ENCODE results near the gene ACSS3. TPM values are rescaled to one million over a fixed set of nuclear protein-coding genes. Genes with fewer than 3 reads are reported as not detected.

The ACSS3 gene
- total and polyA plus RNA-seq, 9 of the 15 experiments (the other 6 are each of a cell fraction or from before 2014, with no cell fraction given), result 0.40 TPM; not detected in 8

DNA sequence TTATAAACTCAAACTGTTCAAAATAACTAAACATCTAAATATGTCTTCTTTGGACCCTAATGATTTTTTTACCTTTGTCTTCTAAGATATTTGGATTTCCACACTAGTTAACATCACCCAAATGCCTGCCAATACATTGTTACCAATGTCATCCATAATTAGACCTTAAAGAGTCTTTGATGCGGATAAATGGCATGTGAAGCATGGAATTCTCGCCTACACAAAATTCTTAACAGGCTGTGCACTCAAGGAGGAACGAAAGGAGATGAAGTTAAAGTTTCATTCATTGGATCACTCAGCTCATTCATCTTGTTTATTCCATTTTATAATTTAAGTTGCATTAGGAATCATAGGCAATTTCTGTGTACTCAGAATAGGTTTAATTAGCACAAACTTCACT lies 219.7 kb downstream of the ACSS3 start:
- no peak overlapping the region for H2AFZ ChIP-seq (ENCODE audit: low read depth, low read length)
- H3K9ac ChIP-seq (ENCODE audit: insufficient read depth in 1 of 2, low read depth in 2 of 2, low read length in 2 of 2), result no peak overlapping the region
- H3K4me1 ChIP-seq (replicated peaks in 1 of 2; ENCODE audit: control insufficient read depth in 2 of 2, insufficient read depth in 2 of 2, low read length in 2 of 2), result no peaks in the 10 kb centered on the region
- no peaks in the 10 kb centered on the region for H4K20me1 ChIP-seq (replicated peaks; ENCODE audit: control insufficient read depth, insufficient read depth, low read length)
- ATAC-seq (no peak), DNase-seq (ENCODE audit: extremely low read depth in 1 of 4, low spot score in 3 of 4) (no peak), FAIRE-seq (no peak)
- no TSS peak for BruUV-seq (replicated peaks)
- no peaks in the 10 kb centered on the region for H3K27me3 ChIP-seq (ENCODE audit: control insufficient read depth in 2 of 2, insufficient read depth in 2 of 2, low read length in 2 of 2)
- H3K4me2 ChIP-seq (ENCODE audit: insufficient read depth, low read length), result no peak overlapping the region
- TF ChIP-seq, protein P1, sequence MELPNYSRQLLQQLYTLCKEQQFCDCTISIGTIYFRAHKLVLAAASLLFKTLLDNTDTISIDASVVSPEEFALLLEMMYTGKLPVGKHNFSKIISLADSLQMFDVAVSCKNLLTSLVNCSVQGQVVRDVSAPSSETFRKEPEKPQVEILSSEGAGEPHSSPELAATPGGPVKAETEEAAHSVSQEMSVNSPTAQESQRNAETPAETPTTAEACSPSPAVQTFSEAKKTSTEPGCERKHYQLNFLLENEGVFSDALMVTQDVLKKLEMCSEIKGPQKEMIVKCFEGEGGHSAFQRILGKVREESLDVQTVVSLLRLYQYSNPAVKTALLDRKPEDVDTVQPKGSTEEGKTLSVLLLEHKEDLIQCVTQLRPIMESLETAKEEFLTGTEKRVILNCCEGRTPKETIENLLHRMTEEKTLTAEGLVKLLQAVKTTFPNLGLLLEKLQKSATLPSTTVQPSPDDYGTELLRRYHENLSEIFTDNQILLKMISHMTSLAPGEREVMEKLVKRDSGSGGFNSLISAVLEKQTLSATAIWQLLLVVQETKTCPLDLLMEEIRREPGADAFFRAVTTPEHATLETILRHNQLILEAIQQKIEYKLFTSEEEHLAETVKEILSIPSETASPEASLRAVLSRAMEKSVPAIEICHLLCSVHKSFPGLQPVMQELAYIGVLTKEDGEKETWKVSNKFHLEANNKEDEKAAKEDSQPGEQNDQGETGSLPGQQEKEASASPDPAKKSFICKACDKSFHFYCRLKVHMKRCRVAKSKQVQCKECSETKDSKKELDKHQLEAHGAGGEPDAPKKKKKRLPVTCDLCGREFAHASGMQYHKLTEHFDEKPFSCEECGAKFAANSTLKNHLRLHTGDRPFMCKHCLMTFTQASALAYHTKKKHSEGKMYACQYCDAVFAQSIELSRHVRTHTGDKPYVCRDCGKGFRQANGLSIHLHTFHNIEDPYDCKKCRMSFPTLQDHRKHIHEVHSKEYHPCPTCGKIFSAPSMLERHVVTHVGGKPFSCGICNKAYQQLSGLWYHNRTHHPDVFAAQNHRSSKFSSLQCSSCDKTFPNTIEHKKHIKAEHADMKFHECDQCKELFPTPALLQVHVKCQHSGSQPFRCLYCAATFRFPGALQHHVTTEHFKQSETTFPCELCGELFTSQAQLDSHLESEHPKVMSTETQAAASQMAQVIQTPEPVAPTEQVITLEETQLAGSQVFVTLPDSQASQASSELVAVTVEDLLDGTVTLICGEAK (IDR thresholded peaks at IDR 0.05), result no peak
- TF ChIP-seq, protein P1 (CRISPR knock-in tag; IDR thresholded peaks at IDR 0.05), result no peak
- no peak for TF ChIP-seq RAD51 (IDR thresholded peaks at IDR 0.05; ENCODE audit: borderline replicate concordance, low read depth)
- no peak for TF ChIP-seq ZNF785 (CRISPR knock-in tag; IDR thresholded peaks at IDR 0.05)
- no peak for TF ChIP-seq CHCHD3 (CRISPR knock-in tag; IDR thresholded peaks at IDR 0.05)
- TF ChIP-seq SP2 (IDR thresholded peaks at IDR 0.05; ENCODE audit: extremely low read depth, low read depth, low read length, poor library complexity, severe bottlenecking), result no peak
- no peaks in the 10 kb centered on the region for H3K36me3 ChIP-seq (ENCODE audit: control insufficient read depth, insufficient read depth, low read length)
- H3K4me3 ChIP-seq, result no peak overlapping the region
- H3K9me1 ChIP-seq (ENCODE audit: control insufficient read depth, insufficient read depth, low read length), result no peaks in the 10 kb centered on the region
- WGBS (ENCODE audit: insufficient coverage, low coverage, missing lambda C conversion rate), result 4% methylated on average over 3 of the region's 3 CpGs
- POLR2A ChIA-PET, result no interaction called here
- H3K79me2 ChIP-seq (ENCODE audit: control insufficient read depth, insufficient read depth, low read length), result no peaks in the 10 kb centered on the region
- intact Hi-C loops (cut with micrococcal nuclease) (no loop called here), in situ Hi-C loops (cut with MboI) (no loop called here)
- no peaks in the 10 kb centered on the region; the same call in 1 of the 2 replicates for H3K9me3 ChIP-seq (replicated peaks; ENCODE audit: control insufficient read depth, insufficient read depth, low read depth, low read length)
- CTCF ChIA-PET (ENCODE audit: low intra/inter-chr PET ratio), result no interaction called here
- H3K27ac ChIP-seq (ENCODE audit: extremely low read depth, low read depth, low read length), result no peak overlapping the region

Data from K562 (cell line).